Psoas muscle (tissue), 8 donors: ENCODE results near the gene DUSP11. TPM values are rescaled to one million over a fixed set of nuclear protein-coding genes. Genes with fewer than 3 reads are reported as not detected.

Experiments used
- ATAC-seq, 4 donors: fragments of 200-7000 bp; cut with Tn5 transposase; one replicate each; pipeline ENCODE4 v1.9.1; 2020; ENCODE audit warnings: moderate library complexity in 3 of 4, mild to moderate bottlenecking in 2 of 4
- DNase-seq, 2 donors: peaks; one replicate each; pipeline ENCODE4 v3.0.0-alpha.2; 2020
- H3K27ac ChIP-seq: fragments of 200-600 bp; one replicate; pipeline ENCODE4 v1.8.0; 2022
- H3K27me3 ChIP-seq, 3 donors: fragments of 200-600 bp in 1 of 3; one replicate each; pipeline versions ENCODE4 v1.6.1 to v1.8.0; 2013 to 2022; ENCODE audit warnings: low read length in 2 of 3, mild to moderate bottlenecking in 2 of 3, moderate library complexity in 1 of 3; ENCODE audit not compliant: insufficient read depth in 3 of 3
- H3K36me3 ChIP-seq, 2 donors: fragments of 200-600 bp in 1 of 2; one replicate each; pipeline versions ENCODE4 v1.6.1 to v1.8.0; 2013 to 2022; ENCODE audit warnings: low read depth in 1 of 2, mild to moderate bottlenecking in 1 of 2, moderate library complexity in 1 of 2; ENCODE audit not compliant: insufficient read depth in 1 of 2
- H3K4me1 ChIP-seq: fragments of 200-600 bp; one replicate; pipeline ENCODE4 v1.8.0; 2022
- H3K4me3 ChIP-seq: fragments of 200-600 bp; one replicate; pipeline ENCODE4 v1.8.0; 2022; ENCODE audit warnings: mild to moderate bottlenecking
- H3K9me3 ChIP-seq: fragments of 200-600 bp; one replicate; pipeline ENCODE4 v1.8.0; 2022
- CTCF ChIP-seq: fragments of 200-600 bp; IDR thresholded peaks from one replicate; pipeline ENCODE4 v1.8.0; 2022; ENCODE audit warnings: antibody characterized with exemption
- WGBS, 3 donors: extraction: QIAGEN DNeasy Blood & Tissue Kit; methylation state at CpG; one replicate each; pipeline versions ENCODE4 v1.1.6 to v1.1.7; 2013; 5-methylcytosine and 5-hydroxymethylcytosine counted together
- intact Hi-C, 2 donors: fragments of 100-400 bp; cut with DNase I; formaldehyde crosslinking; loops; one replicate each; pipeline versions ENCODE4 v1.11.0 to v1.14.2; 2022
- polyA plus RNA-seq, 3 donors: library from polyadenylated mRNA; stranded (reverse); fragments of 200-250 nt; gene quantifications; one replicate each; pipeline ENCODE4 v1.2.3, GENCODE V29; 2013
- total RNA-seq, 4 donors: library from RNA; stranded (reverse); fragmentation: NEBNext Ultra II Directional in 2 of 4; extraction: Animal tissue kit (Norgen Biotek cat#: 25700) in 2 of 4; gene quantifications; one replicate each; pipeline versions ENCODE4 v1.2.1 to v1.2.4, GENCODE V29; 2021 to 2023
- donor health status: healthy with polysubstance abuse.
- donor health status: DM: no; HTN: no; CAD: no; lungs with moderate emphysema.
- donor health status: Bipolar disorder and iron deficiency.
- donor health status: healthy.
- donor health status: DM: yes; HTN: yes; CAD: no.
- donor health status: DM: no; HTN: no; CAD: no.
- donor health status: DM: no; HTN: no; CAD: no.
- donor health status: DM: yes; HTN: yes; CAD: no.

Gene DUSP11
- total and polyA plus RNA-seq, 7 donors, result 8.9 to 21.4 (median 14.2) TPM

- Histone ChIP-seq H3K36me3 (peaks cover 0 to 35% of the 10 kb centered on the region in 2 donors), H3K9me3 (no peaks in the 10 kb centered on the region), H3K27ac (no peak overlapping the region), H3K4me1 (no peaks in the 10 kb centered on the region), H3K4me3 (no peak overlapping the region), H3K27me3 (no peaks in the 10 kb centered on the region)
- intact Hi-C loops, result no loop called here
- no peak for TF ChIP-seq CTCF
- ATAC-seq (peak in 1 of 4 donors; percentile 61), DNase-seq (no peak)
- WGBS, 3 donors, result 83 to 91% (median 87%) methylated on average over 11 of the region's 11 CpGs
Observed at GRCh38 chr2:73746015-73746876, 33.7 kb downstream of the DUSP11 start.

- TF ChIP-seq CTCF, result no peak
- intact Hi-C loops, result no loop called here
- no peak for ATAC-seq
- H3K4me3 ChIP-seq, result no peak overlapping the region
- peaks cover 0 to 18% of the 10 kb centered on the region in 2 donors for H3K36me3 ChIP-seq
- no peaks in the 10 kb centered on the region for H3K27me3 ChIP-seq
- DNase-seq, result no peak
- peaks cover 14% of the 10 kb centered on the region for H3K4me1 ChIP-seq
- WGBS, 3 donors, result 85 to 90% (median 88%) methylated on average over 2 of the region's 2 CpGs
- no peak overlapping the region for H3K27ac ChIP-seq
- H3K9me3 ChIP-seq, result no peaks in the 10 kb centered on the region
Observed at GRCh38 chr2:73740767-73741166, 39.1 kb downstream of the DUSP11 start.

- Histone ChIP-seq H3K4me1 (peaks cover 20% of the 10 kb centered on the region), H3K9me3 (no peaks in the 10 kb centered on the region), H3K27me3 (no peaks in the 10 kb centered on the region), H3K27ac (no peak overlapping the region), H3K4me3 (no peak overlapping the region), H3K36me3 (peaks cover 0 to 7% of the 10 kb centered on the region in 2 donors)
- ATAC-seq (no peak), DNase-seq (no peak)
- no peak for TF ChIP-seq CTCF
- intact Hi-C loops, result loop anchor here in 1 of 2 donors (10.0 kb wide), 1 partner anchor 726 kb away; the partner anchor contains the start of gene MOGS
- WGBS, 3 donors, result 94 to 100% (median 94%) methylated on average over 3 of the region's 3 CpGs
Observed at GRCh38 chr2:73739101-73739500, 40.8 kb downstream of the DUSP11 start.

- intact Hi-C loops, result loop anchor here (2.0 to 10.0 kb wide), 2 partner anchors 720 to 728 kb away; partner anchors contain the start of gene MOGS (in 1 of the 2)
- H3K4me1 ChIP-seq, result peaks cover 20% of the 10 kb centered on the region
- H3K4me3 ChIP-seq, result peak within 1 kb of the TSS; percentile 71
- H3K27ac ChIP-seq, result peak within 1 kb of the TSS; percentile 75
- H3K36me3 ChIP-seq, result peaks cover 0 to 24% of the 10 kb centered on the region in 2 donors
- peak; percentile 100 for ATAC-seq
- TF ChIP-seq CTCF, result no peak
- DNase-seq, result peak; percentile 97 to 98
- no peaks in the 10 kb centered on the region for H3K9me3 ChIP-seq
- WGBS, 3 donors, result 1% methylated on average over 49 of the region's 49 CpGs
- H3K27me3 ChIP-seq, result no peaks in the 10 kb centered on the region
Observed at GRCh38 chr2:73736855-73737779, 42.8 kb downstream of the DUSP11 start, which contains the start of gene TPRKB. TSS of gene TPRKB (minus strand) at chr2:73737345. CDS start at chr2:73734569, 2,776 bp downstream.
